ENCODE measurements around the gene TRMT10C. TPM values are rescaled to one million over a fixed set of nuclear protein-coding genes. Genes with fewer than 3 reads are reported as not detected.
"Not testable (repeated sequence)": the region's sequence is repeated elsewhere in the genome, so short reads cannot be mapped to it uniquely, and the experiment has no call there.

Gene TRMT10C
- polyA plus RNA-seq, 3 donors = 38.7 to 44.5 (median 38.9) TPM

GRCh38 chr3:101544161-101544850, 17.4 kb upstream of the TRMT10C start:
- no peak for DNase-seq (ENCODE audit: low read depth in 3 of 3, low spot score in 2 of 3)

- no peak for DNase-seq (ENCODE audit: low read depth in 3 of 3, low spot score in 2 of 3)
These were observed 13.1 kb upstream of the TRMT10C start for GRCh38 chr3:101548527-101549105.

GRCh38 chr3:101549473-101549872, 12.2 kb upstream of the TRMT10C start:
- DNase-seq (ENCODE audit: low read depth in 3 of 3, low spot score in 2 of 3) = no peak

- DNase-seq (ENCODE audit: low read depth in 3 of 3, low spot score in 2 of 3) = not testable (repeated sequence)
These were observed 10.1 kb upstream of the TRMT10C start for GRCh38 chr3:101551359-101552081.

GRCh38 chr3:101553381-101553780, 8.3 kb upstream of the TRMT10C start:
- not testable (repeated sequence) for DNase-seq (ENCODE audit: low read depth in 3 of 3, low spot score in 2 of 3)

GRCh38 chr3:101556064-101556463, 5.6 kb upstream of the TRMT10C start:
- no peak for DNase-seq (ENCODE audit: low read depth in 3 of 3, low spot score in 2 of 3)

GRCh38 chr3:101567528-101568317, 6.1 kb downstream of the TRMT10C start:
- DNase-seq (ENCODE audit: low read depth in 3 of 3, low spot score in 2 of 3) = no peak

GRCh38 chr3:101571028-101571895, 9.6 kb downstream of the TRMT10C start:
- no peak for DNase-seq (ENCODE audit: low read depth in 3 of 3, low spot score in 2 of 3)

- DNase-seq (ENCODE audit: low read depth in 3 of 3, low spot score in 2 of 3) = peak; percentile 99
These were observed 12.1 kb downstream of the TRMT10C start, which contains the start of gene PCNP for GRCh38 chr3:101573449-101574387. PCNP (plus strand) TSS chr3:101574180; CDS start chr3:101574216, 36 bp downstream.

- DNase-seq (ENCODE audit: low read depth in 3 of 3, low spot score in 2 of 3) = peak; percentile 40 to 71 (median 64)
These were observed 12.9 kb downstream of the TRMT10C start for GRCh38 chr3:101574388-101575112.

- no peak for DNase-seq (ENCODE audit: low read depth in 3 of 3, low spot score in 2 of 3)
These were observed 15.6 kb downstream of the TRMT10C start for GRCh38 chr3:101577286-101577685.

- DNase-seq (ENCODE audit: low read depth in 3 of 3, low spot score in 2 of 3) = no peak
These were observed 26.9 kb downstream of the TRMT10C start for GRCh38 chr3:101588616-101589015.

- DNase-seq (ENCODE audit: low read depth in 3 of 3, low spot score in 2 of 3) = no peak
These were observed 29.4 kb downstream of the TRMT10C start for GRCh38 chr3:101591071-101591470.

- DNase-seq (ENCODE audit: low read depth in 3 of 3, low spot score in 2 of 3) = no peak
These were observed 41.1 kb downstream of the TRMT10C start for GRCh38 chr3:101602731-101603130.

- DNase-seq (ENCODE audit: low read depth in 3 of 3, low spot score in 2 of 3) = no peak
These were observed 41.5 kb downstream of the TRMT10C start for GRCh38 chr3:101603184-101603583.

- DNase-seq (ENCODE audit: low read depth in 3 of 3, low spot score in 2 of 3) = not testable (repeated sequence)
These were observed 43.7 kb downstream of the TRMT10C start for GRCh38 chr3:101605398-101605797.

GRCh38 chr3:101611023-101611422, 49.4 kb downstream of the TRMT10C start:
- DNase-seq (ENCODE audit: low read depth in 3 of 3, low spot score in 2 of 3) = no peak

- DNase-seq (ENCODE audit: low read depth in 3 of 3, low spot score in 2 of 3) = not testable (repeated sequence)
These were observed 51.3 kb downstream of the TRMT10C start for GRCh38 chr3:101613014-101613413.

Data from right renal cortex interstitium (tissue), 3 donors.